H9 (cell line): ENCODE measurements around the gene TUBGCP5. TPM values are rescaled to one million over a fixed set of nuclear protein-coding genes. Genes with fewer than 3 reads are reported as not detected.
"Not testable (repeated sequence)": the region's sequence is repeated elsewhere in the genome, so short reads cannot be mapped to it uniquely, and the experiment has no call there.

ENCODE experiments used
- DNase-seq: peaks from one replicate; pipeline ENCODE4 v3.0.0-alpha.2; 2017
- H2AFZ ChIP-seq: one replicate; pipeline ENCODE4 v1.6.1; 2013; ENCODE audit warnings: mild to moderate bottlenecking, low read length, control low read depth, moderate library complexity
- H2AK5ac ChIP-seq: 2 replicates; pipeline ENCODE4 v1.6.1; 2013; ENCODE audit warnings: low read length, control low read depth, mixed read lengths; ENCODE audit not compliant: insufficient read length
- H2BK120ac ChIP-seq: one replicate; pipeline ENCODE4 v1.6.1; 2013; ENCODE audit warnings: low read depth, mild to moderate bottlenecking, low read length, control low read depth, inconsistent platforms; ENCODE audit not compliant: poor library complexity, severe bottlenecking
- H2BK12ac ChIP-seq: 2 replicates; pipeline ENCODE4 v1.6.1; 2013; ENCODE audit warnings: low read length, control low read depth, mixed read lengths, low read depth; ENCODE audit not compliant: insufficient read length
- H2BK15ac ChIP-seq: 2 replicates; pipeline ENCODE4 v1.6.1; 2013; ENCODE audit warnings: low read depth, low read length, control low read depth
- H2BK20ac ChIP-seq: one replicate; pipeline ENCODE4 v1.6.1; 2013; ENCODE audit warnings: low read depth, mild to moderate bottlenecking, low read length, control low read depth, inconsistent platforms; ENCODE audit not compliant: poor library complexity, severe bottlenecking
- H2BK5ac ChIP-seq: 2 replicates; pipeline ENCODE4 v1.6.1; 2013; ENCODE audit warnings: low read length, control low read depth, mixed read lengths; ENCODE audit not compliant: insufficient read length
- H3K14ac ChIP-seq: 2 replicates; pipeline ENCODE4 v1.6.1; 2013; ENCODE audit warnings: low read length, control low read depth; ENCODE audit not compliant: insufficient read depth
- H3K18ac ChIP-seq: 2 replicates; pipeline ENCODE4 v1.6.1; 2013; ENCODE audit warnings: low read depth, mild to moderate bottlenecking, mixed read lengths, low read length, control low read depth; ENCODE audit not compliant: insufficient read length
- H3K23ac ChIP-seq: 2 replicates; pipeline ENCODE4 v1.6.1; 2013; ENCODE audit warnings: low read length, control low read depth, mixed read lengths, low read depth; ENCODE audit not compliant: insufficient read length
- H3K23me2 ChIP-seq: 2 replicates; pipeline ENCODE4 v1.6.1; 2013; ENCODE audit warnings: low read depth, mild to moderate bottlenecking, mixed read lengths, low read length, control low read depth; ENCODE audit not compliant: insufficient read length, poor library complexity, severe bottlenecking
- H3K27ac ChIP-seq: 2 replicates; pipeline ENCODE4 v1.5.1; 2013; ENCODE audit warnings: low read length, control low read depth, mixed read lengths, low read depth; ENCODE audit not compliant: insufficient read length
- H3K27me3 ChIP-seq: 2 replicates; pipeline ENCODE4 v1.6.1; 2013; ENCODE audit warnings: low read length, control low read depth, inconsistent platforms; ENCODE audit not compliant: insufficient read depth
- H3K4ac ChIP-seq: 2 replicates; pipeline ENCODE4 v1.6.1; 2013; ENCODE audit warnings: low read depth, mild to moderate bottlenecking, control low read depth, inconsistent platforms, low read length, moderate library complexity
- H3K4me1 ChIP-seq: 2 replicates; pipeline ENCODE4 v1.6.1; 2013; ENCODE audit warnings: low read length, control low read depth, inconsistent platforms; ENCODE audit not compliant: insufficient read depth
- H3K4me2 ChIP-seq: 2 replicates; pipeline ENCODE4 v1.6.1; 2013; ENCODE audit warnings: low read length, control low read depth, mixed read lengths; ENCODE audit not compliant: insufficient read length, insufficient read depth
- H3K56ac ChIP-seq: 2 replicates; pipeline ENCODE4 v1.6.1; 2013; ENCODE audit warnings: low read depth, mild to moderate bottlenecking, mixed read lengths, low read length, control low read depth; ENCODE audit not compliant: insufficient read length
- H3K79me1 ChIP-seq: 2 replicates; pipeline ENCODE4 v1.6.1; 2013; ENCODE audit warnings: low read depth, mild to moderate bottlenecking, moderate library complexity, low read length, control low read depth, inconsistent platforms; ENCODE audit not compliant: insufficient read depth, poor library complexity, severe bottlenecking
- H3K79me2 ChIP-seq: 2 replicates; pipeline ENCODE4 v1.6.1; 2013; ENCODE audit warnings: low read length, control low read depth, inconsistent platforms; ENCODE audit not compliant: insufficient read depth
- H3K9ac ChIP-seq: 2 replicates; pipeline ENCODE4 v1.6.1; 2013; ENCODE audit warnings: low read length, control low read depth, mixed read lengths; ENCODE audit not compliant: insufficient read length; ENCODE audit errors: extremely low read depth
- H3K9me3 ChIP-seq: one replicate; pipeline ENCODE4 v1.6.1; 2013; ENCODE audit warnings: low read depth, low read length, inconsistent platforms; ENCODE audit not compliant: control insufficient read depth
- H3T11ph ChIP-seq: one replicate; pipeline ENCODE4 v1.6.1; 2013; ENCODE audit warnings: mild to moderate bottlenecking, low read length, control low read depth, inconsistent platforms
- H4K20me1 ChIP-seq: one replicate; pipeline ENCODE4 v1.6.1; 2013; ENCODE audit not compliant: control insufficient read depth, insufficient read length, insufficient read depth
- H4K5ac ChIP-seq: 2 replicates; pipeline ENCODE4 v1.6.1; 2013; ENCODE audit warnings: low read depth, mild to moderate bottlenecking, mixed read lengths, low read length, control low read depth; ENCODE audit not compliant: insufficient read length
- H4K8ac ChIP-seq: replicated peaks from 2 replicates; pipeline ENCODE4 v1.6.1; 2013; ENCODE audit warnings: low read length, control low read depth, mixed read lengths, low read depth; ENCODE audit not compliant: insufficient read length
- H4K91ac ChIP-seq: 2 replicates; pipeline ENCODE4 v1.6.1; 2013; ENCODE audit warnings: low read depth, mild to moderate bottlenecking, moderate library complexity, mixed read lengths, low read length, control low read depth; ENCODE audit not compliant: insufficient read length
- H3K27ac Mint-ChIP-seq, 3 experiments: 2 replicates in 2 of 3; 3 replicates in 1 of 3; pipeline ENCODE4 v1.8.0; 2020 to 2021; ENCODE audit warnings: mixed read lengths in 3 of 3, mild to moderate bottlenecking in 1 of 3, moderate library complexity in 1 of 3
- H3K27me3 Mint-ChIP-seq: 2 replicates; pipeline ENCODE4 v1.8.0; 2021; ENCODE audit warnings: low read depth, mild to moderate bottlenecking, moderate library complexity, mixed read lengths
- H3K36me3 Mint-ChIP-seq, 3 experiments: 2 replicates in 2 of 3; 3 replicates in 1 of 3; pipeline ENCODE4 v1.8.0; 2020 to 2021; ENCODE audit warnings: low read depth in 3 of 3, mixed read lengths in 3 of 3; ENCODE audit not compliant: insufficient read depth in 1 of 3
- H3K4me1 Mint-ChIP-seq, 2 experiments: 2 replicates each; pipeline ENCODE4 v1.8.0; 2020; ENCODE audit warnings: mixed read lengths in 2 of 2
- H3K4me3 Mint-ChIP-seq, 2 experiments: 2 replicates in 1 of 2; 3 replicates in 1 of 2; pipeline ENCODE4 v1.8.0; 2020 to 2021; ENCODE audit warnings: mild to moderate bottlenecking in 2 of 2, mixed read lengths in 2 of 2, moderate library complexity in 1 of 2
- H3K9me3 Mint-ChIP-seq, 2 experiments: 2 replicates in 1 of 2; 3 replicates in 1 of 2; pipeline ENCODE4 v1.8.0; 2020; ENCODE audit warnings: mild to moderate bottlenecking in 2 of 2, mixed read lengths in 2 of 2, moderate library complexity in 1 of 2
- WGBS: extraction: QIAGEN DNeasy Blood & Tissue Kit; methylation state at CpG from one replicate; pipeline ENCODE4 v1.1.7; 2013; ENCODE audit warnings: missing lambda C conversion rate, low lambda C conversion rate, mixed read lengths; ENCODE audit not compliant: insufficient read length; ENCODE audit errors: extremely low coverage; 5-methylcytosine and 5-hydroxymethylcytosine counted together
- total RNA-seq: library from RNA; stranded (reverse); gene quantifications from 2 replicates; pipeline ENCODE4 v1.2.1, GENCODE V29; 2021
- TF ChIP-seq, protein P1 (sequence below): fragments of 200-600 bp; sonication (generic); conservative IDR thresholded peaks from 3 replicates; pipeline ENCODE4 v1.8.0; 2021; ENCODE audit warnings: antibody characterized with exemption, mild to moderate bottlenecking

Gene TUBGCP5
- total RNA-seq, 1 experiment from 2014 or later = 15.3 TPM

DNA sequence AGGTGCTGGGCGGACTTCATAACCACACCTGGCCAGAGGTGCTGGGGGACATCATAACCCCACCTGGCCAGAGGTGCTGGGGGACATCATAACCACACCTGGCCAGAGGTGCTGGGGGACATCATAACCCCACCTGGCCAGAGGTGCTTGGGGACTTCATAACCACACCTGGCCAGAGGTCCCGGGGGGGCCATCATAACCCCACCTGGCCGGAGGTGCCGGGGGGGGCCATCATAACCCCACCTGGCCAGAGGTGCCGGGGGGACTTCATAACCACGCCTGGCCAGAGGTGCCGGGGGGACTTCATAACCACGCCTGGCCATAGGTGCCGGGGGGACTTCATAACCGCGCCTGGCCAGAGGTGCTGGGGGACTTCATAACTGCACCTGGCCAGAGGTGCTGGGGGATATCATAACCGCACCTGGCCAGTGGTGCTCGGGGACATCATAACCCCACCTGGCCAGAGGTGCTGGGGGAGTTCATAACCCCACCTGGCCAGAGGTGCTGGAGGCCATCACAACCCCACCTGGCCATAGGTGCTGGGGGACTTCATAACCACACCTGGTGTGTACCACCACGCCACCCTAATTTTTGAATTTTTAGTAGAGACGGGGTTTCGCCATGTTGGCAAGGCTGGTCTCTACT, 10.7 kb upstream of the TUBGCP5 start:
- no peak overlapping the region for H3K23ac ChIP-seq
- no peak overlapping the region for H4K5ac ChIP-seq
- no peak overlapping the region for H3K18ac ChIP-seq
- H3K14ac ChIP-seq = no peak overlapping the region
- Mint-ChIP-seq H3K36me3 (no peaks in the 10 kb centered on the region), H3K27ac (no peak overlapping the region), H3K9me3 (peaks cover 25 to 45% of the 10 kb centered on the region in 2 experiments), H3K4me1 (no peaks in the 10 kb centered on the region), H3K27me3 (peaks cover 1% of the 10 kb centered on the region; the same call in 1 of the 2 replicates), H3K4me3 (no peak overlapping the region)
- H4K20me1 ChIP-seq = no peaks in the 10 kb centered on the region
- no CpG with 5 or more reads among the region's 16 CpGs for WGBS
- no peaks in the 10 kb centered on the region for H3K9me3 ChIP-seq
- no peak overlapping the region for H2BK15ac ChIP-seq
- H3K4ac ChIP-seq = no peak overlapping the region
- DNase-seq = no peak
- H3T11ph ChIP-seq = no peak overlapping the region
- no peak overlapping the region for H4K91ac ChIP-seq
- H2AFZ ChIP-seq = no peak overlapping the region
- H3K56ac ChIP-seq = no peak overlapping the region
- no peak overlapping the region for H2AK5ac ChIP-seq
- no peaks in the 10 kb centered on the region for H3K23me2 ChIP-seq
- no peak overlapping the region for H3K4me2 ChIP-seq
- no peak overlapping the region for H2BK20ac ChIP-seq
- H3K27ac ChIP-seq = no peak overlapping the region
- TF ChIP-seq, protein P1, sequence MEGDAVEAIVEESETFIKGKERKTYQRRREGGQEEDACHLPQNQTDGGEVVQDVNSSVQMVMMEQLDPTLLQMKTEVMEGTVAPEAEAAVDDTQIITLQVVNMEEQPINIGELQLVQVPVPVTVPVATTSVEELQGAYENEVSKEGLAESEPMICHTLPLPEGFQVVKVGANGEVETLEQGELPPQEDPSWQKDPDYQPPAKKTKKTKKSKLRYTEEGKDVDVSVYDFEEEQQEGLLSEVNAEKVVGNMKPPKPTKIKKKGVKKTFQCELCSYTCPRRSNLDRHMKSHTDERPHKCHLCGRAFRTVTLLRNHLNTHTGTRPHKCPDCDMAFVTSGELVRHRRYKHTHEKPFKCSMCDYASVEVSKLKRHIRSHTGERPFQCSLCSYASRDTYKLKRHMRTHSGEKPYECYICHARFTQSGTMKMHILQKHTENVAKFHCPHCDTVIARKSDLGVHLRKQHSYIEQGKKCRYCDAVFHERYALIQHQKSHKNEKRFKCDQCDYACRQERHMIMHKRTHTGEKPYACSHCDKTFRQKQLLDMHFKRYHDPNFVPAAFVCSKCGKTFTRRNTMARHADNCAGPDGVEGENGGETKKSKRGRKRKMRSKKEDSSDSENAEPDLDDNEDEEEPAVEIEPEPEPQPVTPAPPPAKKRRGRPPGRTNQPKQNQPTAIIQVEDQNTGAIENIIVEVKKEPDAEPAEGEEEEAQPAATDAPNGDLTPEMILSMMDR = no peak
- H3K79me1 ChIP-seq = no peaks in the 10 kb centered on the region
- no peak overlapping the region for H2BK120ac ChIP-seq
- H2BK5ac ChIP-seq = no peak overlapping the region
- no peaks in the 10 kb centered on the region for H3K79me2 ChIP-seq
- H3K27me3 ChIP-seq = no peaks in the 10 kb centered on the region
- H4K8ac ChIP-seq = no peak overlapping the region
- H2BK12ac ChIP-seq = no peak overlapping the region
- no peaks in the 10 kb centered on the region for H3K4me1 ChIP-seq
- H3K9ac ChIP-seq = no peak overlapping the region

DNA sequence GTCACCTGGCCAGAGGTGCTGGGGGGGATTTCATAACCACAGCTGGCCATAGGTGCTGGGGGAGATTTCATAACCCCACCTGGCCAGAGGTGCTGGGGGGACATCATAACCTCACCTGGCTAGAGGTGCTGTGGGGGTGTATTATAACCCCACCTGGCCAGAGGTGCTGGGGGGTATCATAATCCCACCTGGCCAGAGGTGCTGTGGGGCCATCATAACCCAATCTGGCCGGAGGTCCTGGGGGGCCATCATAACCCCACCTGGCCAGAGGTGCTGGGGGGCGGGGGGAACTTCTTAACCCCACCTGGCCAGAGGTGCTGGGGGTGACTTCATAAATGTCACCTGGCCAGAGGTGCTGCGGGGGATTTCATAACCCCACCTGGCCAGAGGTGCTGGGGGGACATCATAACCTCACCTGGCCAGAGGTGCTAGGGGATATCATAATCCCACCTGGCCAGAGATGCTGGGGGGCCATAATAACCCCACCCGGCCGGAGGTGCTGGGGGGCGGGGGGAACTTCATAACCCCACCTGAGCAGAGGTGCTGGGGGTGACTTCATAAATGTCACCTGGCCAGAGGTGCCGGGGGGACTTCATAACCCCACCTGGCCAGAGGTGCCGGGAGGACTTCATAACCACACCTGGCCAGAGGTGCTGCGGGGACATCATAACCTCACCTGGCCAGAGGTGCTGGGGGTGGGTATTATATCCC, 9.4 kb upstream of the TUBGCP5 start:
- WGBS = no CpG with 5 or more reads among the region's 9 CpGs
- H2BK5ac ChIP-seq, H3K9me3 ChIP-seq, H3K36me3 Mint-ChIP-seq, H2AK5ac ChIP-seq, H3K9ac ChIP-seq, H2BK120ac ChIP-seq, H3K4me3 Mint-ChIP-seq, H3K4me2 ChIP-seq, H4K5ac ChIP-seq, H2AFZ ChIP-seq, H3K4me1 ChIP-seq, H3K56ac ChIP-seq, H3T11ph ChIP-seq, H3K79me2 ChIP-seq, H4K20me1 ChIP-seq, H3K23ac ChIP-seq, H3K27ac ChIP-seq, H2BK20ac ChIP-seq, H3K27me3 Mint-ChIP-seq, H2BK15ac ChIP-seq, H2BK12ac ChIP-seq, H3K18ac ChIP-seq, H4K91ac ChIP-seq, H3K4ac ChIP-seq, H3K4me1 Mint-ChIP-seq, H3K23me2 ChIP-seq, DNase-seq, H3K27ac Mint-ChIP-seq, H4K8ac ChIP-seq, H3K79me1 ChIP-seq, H3K14ac ChIP-seq, H3K27me3 ChIP-seq: not testable (repeated sequence)
- peaks cover 19 to 43% of the 10 kb centered on the region in 2 experiments for H3K9me3 Mint-ChIP-seq
